Ramos (cell line): ENCODE measurements around the gene RASA3.
"Not testable (repeated sequence)": the region's sequence is repeated elsewhere in the genome, so short reads cannot be mapped to it uniquely, and the experiment has no call there.

Experiments used
- in situ Hi-C: fragments of 300-500 bp; cut with MboI; formaldehyde crosslinking; loops from one replicate; pipeline ENCODE4 v1.14.3; 2022; ENCODE audit warnings: low sequenced_read_pairs; ENCODE audit not compliant: unreplicated experiment

RASA3 gene

GRCh38 chr13:114132419-114133121 is at the start of gene RASA3:
TSS of gene RASA3 (minus strand) at chr13:114132623. CDS start at chr13:114132489, 134 bp downstream.
- in situ Hi-C loops: no loop called here

- in situ Hi-C loops: no loop called here
Observed at GRCh38 chr13:114179087-114179658, 46.8 kb upstream of the RASA3 start, which contains the start of gene CFAP97D2. TSS of gene CFAP97D2 (plus strand) at chr13:114179257. CDS start at chr13:114179331, 74 bp downstream.

GRCh38 chr13:114177245-114178010 is 45.0 kb upstream of the RASA3 start:
- in situ Hi-C loops: no loop called here

GRCh38 chr13:114176359-114176902 is 44.0 kb upstream of the RASA3 start:
- in situ Hi-C loops: not testable (repeated sequence)

GRCh38 chr13:114174529-114174961 is 42.1 kb upstream of the RASA3 start:
- in situ Hi-C loops: no loop called here

GRCh38 chr13:114173745-114174144 is 41.3 kb upstream of the RASA3 start:
- in situ Hi-C loops: no loop called here

- in situ Hi-C loops: no loop called here
Observed at GRCh38 chr13:114173272-114173671, 40.8 kb upstream of the RASA3 start.

- in situ Hi-C loops: no loop called here
Observed at GRCh38 chr13:114167885-114168284, 35.5 kb upstream of the RASA3 start.

GRCh38 chr13:114167426-114167825 is 35.0 kb upstream of the RASA3 start:
- in situ Hi-C loops: no loop called here

GRCh38 chr13:114166381-114167131 is 34.1 kb upstream of the RASA3 start:
- in situ Hi-C loops: no loop called here

GRCh38 chr13:114164681-114165429 is 32.4 kb upstream of the RASA3 start:
- in situ Hi-C loops: no loop called here

GRCh38 chr13:114164053-114164452 is 31.6 kb upstream of the RASA3 start:
- in situ Hi-C loops: no loop called here

GRCh38 chr13:114162533-114162922 is 30.1 kb upstream of the RASA3 start:
- in situ Hi-C loops: no loop called here

- in situ Hi-C loops: no loop called here
Observed at GRCh38 chr13:114161644-114162532, 29.5 kb upstream of the RASA3 start.

- in situ Hi-C loops: no loop called here
Observed at GRCh38 chr13:114161028-114161556, 28.7 kb upstream of the RASA3 start.

GRCh38 chr13:114158869-114159666 is 26.6 kb upstream of the RASA3 start:
- in situ Hi-C loops: not testable (repeated sequence)

GRCh38 chr13:114157869-114158495 is 25.6 kb upstream of the RASA3 start:
- in situ Hi-C loops: no loop called here
